ENCODE data around the gene DHX9.

DNA sequence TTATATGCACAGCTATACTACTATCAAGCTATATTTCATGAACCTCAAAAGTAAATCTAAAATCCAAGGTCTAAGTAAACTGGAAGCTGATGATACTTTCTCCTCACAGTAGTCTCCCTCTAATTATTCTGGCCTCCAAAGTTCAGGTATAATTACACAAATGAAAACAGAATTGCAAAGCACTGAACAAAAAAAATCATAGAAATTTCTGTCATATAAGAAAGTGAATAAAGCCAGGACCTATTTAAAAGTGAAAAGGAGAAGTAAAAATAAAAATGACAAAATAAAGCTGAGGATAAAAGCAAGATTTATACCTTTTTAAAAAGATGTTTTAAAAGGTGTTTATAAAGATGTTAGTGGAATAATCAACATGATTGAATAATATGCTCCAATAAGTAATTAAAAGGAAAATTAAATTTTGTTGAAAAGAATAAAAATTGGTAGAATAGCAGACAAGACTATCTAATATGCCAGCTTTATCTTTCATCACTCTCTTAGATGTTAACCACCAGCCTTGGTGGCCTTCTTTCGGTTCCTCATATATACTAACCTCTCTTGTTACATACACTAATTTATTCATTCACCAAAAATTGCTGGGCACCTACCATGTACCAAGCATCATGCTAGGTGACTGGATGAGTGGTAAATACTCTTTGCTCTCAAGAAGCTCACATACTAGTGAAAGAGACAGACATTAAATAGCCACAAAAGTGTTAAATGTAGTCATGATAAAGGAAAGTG lies 88.7 kb downstream of the DHX9 start:
- TF ChIP-seq HCFC1 (IDR thresholded peaks at IDR 0.05; ENCODE audit: low read length) = no peak
- TF ChIP-seq HDGF (IDR thresholded peaks at IDR 0.05) = no peak
- TF ChIP-seq, protein P1, sequence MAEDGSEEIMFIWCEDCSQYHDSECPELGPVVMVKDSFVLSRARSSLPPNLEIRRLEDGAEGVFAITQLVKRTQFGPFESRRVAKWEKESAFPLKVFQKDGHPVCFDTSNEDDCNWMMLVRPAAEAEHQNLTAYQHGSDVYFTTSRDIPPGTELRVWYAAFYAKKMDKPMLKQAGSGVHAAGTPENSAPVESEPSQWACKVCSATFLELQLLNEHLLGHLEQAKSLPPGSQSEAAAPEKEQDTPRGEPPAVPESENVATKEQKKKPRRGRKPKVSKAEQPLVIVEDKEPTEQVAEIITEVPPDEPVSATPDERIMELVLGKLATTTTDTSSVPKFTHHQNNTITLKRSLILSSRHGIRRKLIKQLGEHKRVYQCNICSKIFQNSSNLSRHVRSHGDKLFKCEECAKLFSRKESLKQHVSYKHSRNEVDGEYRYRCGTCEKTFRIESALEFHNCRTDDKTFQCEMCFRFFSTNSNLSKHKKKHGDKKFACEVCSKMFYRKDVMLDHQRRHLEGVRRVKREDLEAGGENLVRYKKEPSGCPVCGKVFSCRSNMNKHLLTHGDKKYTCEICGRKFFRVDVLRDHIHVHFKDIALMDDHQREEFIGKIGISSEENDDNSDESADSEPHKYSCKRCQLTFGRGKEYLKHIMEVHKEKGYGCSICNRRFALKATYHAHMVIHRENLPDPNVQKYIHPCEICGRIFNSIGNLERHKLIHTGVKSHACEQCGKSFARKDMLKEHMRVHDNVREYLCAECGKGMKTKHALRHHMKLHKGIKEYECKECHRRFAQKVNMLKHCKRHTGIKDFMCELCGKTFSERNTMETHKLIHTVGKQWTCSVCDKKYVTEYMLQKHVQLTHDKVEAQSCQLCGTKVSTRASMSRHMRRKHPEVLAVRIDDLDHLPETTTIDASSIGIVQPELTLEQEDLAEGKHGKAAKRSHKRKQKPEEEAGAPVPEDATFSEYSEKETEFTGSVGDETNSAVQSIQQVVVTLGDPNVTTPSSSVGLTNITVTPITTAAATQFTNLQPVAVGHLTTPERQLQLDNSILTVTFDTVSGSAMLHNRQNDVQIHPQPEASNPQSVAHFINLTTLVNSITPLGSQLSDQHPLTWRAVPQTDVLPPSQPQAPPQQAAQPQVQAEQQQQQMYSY (CRISPR knock-in tag; IDR thresholded peaks at IDR 0.05) = no peak
- TF ChIP-seq, protein P2, sequence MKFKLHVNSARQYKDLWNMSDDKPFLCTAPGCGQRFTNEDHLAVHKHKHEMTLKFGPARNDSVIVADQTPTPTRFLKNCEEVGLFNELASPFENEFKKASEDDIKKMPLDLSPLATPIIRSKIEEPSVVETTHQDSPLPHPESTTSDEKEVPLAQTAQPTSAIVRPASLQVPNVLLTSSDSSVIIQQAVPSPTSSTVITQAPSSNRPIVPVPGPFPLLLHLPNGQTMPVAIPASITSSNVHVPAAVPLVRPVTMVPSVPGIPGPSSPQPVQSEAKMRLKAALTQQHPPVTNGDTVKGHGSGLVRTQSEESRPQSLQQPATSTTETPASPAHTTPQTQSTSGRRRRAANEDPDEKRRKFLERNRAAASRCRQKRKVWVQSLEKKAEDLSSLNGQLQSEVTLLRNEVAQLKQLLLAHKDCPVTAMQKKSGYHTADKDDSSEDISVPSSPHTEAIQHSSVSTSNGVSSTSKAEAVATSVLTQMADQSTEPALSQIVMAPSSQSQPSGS (IDR thresholded peaks at IDR 0.05; ENCODE audit: low read length) = no peak
